GM19455 (cell line): Measurements from ENCODE around the gene CLP1.
"Not testable (repeated sequence)": the region's sequence is repeated elsewhere in the genome, so short reads cannot be mapped to it uniquely, and the experiment has no call there.

Experiments
- ATAC-seq: cut with Tn5 transposase; IDR thresholded peaks from one replicate; pipeline ENCODE4 v1.9.1; 2021; ENCODE audit not compliant: unreplicated experiment

Gene CLP1

DNA sequence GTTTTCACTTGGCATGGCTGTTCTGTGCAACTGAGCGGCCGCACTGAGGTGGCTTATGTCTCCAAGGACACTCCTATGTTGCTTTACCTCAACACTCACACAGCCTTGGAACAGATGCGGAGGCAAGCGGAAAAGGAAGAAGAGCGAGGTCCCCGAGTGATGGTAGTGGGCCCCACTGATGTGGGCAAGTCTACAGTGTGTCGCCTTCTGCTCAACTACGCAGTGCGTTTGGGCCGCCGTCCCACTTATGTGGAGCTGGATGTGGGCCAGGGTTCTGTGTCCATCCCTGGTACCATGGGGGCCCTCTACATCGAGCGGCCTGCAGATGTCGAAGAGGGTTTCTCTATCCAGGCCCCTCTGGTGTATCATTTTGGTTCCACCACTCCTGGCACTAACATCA lies 2.1 kb downstream of the CLP1 start:
- ATAC-seq = no peak

DNA sequence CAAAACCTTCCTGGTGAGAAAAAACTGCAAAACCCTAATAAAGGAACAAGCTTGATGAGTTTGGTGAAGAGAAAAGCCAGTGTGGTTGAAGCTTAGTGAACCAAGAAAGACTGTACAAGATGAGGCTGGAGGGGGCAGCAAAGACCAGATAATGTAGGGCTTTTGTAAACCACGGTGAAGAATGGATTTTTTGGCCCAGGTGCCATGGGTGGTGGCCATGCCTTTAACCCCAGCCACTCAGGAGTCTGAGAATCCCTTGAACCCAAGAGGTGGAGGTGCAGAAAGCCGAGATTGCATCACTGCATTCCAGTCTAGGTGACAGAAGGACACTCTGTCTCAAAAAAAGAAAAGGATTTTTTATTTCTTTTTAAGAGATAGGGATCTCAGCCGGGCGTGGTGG lies 5.3 kb downstream of the CLP1 start:
- ATAC-seq = no peak

DNA sequence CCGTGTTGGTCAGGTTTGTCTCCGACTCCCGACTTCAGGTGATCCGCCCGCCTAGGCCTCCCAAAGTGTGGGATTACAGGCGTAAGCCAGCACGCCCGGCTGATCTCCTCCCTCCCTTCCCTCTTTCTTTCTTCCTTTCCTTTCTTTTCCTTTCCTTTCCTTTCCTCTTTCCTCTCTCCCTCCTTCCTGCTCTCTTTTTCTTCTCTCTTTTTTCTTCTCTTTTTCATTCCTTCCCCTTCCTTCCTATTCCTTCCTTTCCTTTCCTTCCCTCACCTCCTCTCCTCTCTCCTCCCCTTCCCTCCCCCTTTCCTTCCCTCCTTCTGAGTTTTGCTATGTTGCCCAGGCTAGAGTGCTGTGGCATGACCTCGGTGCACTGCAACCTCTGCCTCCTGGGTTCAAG lies 6.4 kb downstream of the CLP1 start:
- ATAC-seq = no peak

DNA sequence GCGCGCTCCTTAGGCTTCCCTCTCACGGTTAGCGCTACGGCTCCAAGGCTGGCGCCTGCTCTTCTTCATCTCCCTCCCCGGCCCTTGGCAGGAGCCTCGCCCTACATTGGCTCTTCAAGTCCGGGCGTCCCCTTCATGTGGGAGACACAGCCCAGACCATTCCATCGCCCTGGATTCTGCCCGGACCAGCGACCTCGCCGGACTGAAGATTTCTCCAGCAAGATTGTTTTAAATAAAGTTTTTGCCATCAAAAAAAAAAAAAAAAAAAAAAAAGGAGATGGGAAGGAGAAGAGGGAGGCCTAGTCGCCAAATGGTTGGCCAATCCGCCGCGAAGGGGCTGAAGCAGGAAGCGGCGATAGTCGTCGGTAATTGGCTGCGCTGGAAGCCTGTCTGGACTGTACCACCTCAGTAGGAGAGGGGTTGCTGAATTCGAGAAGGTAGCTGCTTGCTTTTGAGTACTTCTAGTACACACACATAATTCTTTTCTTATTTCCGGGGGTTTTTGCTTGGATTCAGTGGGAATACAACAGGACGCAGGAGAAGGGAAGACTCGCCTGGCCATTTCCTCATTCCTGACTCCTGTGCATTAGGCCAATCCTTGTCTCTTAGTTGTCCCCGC lies 9.7 kb downstream of the CLP1 start:
- ATAC-seq = peak; percentile 69

DNA sequence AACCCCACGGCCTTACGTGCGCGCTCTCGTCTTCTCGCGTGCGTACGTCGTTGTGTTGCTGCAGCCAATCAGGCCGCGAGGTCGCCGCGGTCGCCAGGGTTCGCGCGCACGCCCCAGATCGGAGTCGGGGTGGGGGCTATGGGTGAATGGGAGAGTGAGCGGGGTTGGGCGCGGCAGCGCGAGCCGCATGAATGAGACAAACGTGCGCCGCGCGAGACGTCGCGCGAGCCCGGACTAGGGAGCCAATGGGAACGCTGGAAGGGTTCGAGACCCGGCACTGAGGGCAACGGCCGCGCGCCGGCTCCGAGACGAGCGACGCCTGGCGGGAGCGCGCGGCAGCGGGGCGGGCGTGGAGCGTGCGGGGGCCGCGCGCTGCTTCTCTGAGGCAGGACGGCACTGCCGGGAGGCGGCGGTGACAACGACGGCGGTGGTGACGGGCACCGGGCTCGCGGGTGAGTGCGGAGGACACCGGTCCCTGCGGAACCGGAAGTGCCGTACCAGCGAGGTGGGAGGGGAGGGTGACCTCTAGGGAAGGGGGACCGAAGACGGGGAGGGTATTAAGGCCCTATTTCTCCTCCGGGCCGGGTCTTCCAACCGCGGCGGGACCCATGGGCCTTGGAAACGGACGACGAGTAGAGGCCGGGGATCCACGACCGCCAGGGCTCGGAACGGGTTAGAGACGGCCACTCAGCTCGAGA lies 10.3 kb downstream of the CLP1 start, which contains the start of gene ZDHHC5:
TSS of gene ZDHHC5 (plus strand) at position 379 of the 698 bp plus-strand sequence. CDS start 4,977 bp downstream, outside the sequence.
- ATAC-seq = peak; percentile 84

DNA sequence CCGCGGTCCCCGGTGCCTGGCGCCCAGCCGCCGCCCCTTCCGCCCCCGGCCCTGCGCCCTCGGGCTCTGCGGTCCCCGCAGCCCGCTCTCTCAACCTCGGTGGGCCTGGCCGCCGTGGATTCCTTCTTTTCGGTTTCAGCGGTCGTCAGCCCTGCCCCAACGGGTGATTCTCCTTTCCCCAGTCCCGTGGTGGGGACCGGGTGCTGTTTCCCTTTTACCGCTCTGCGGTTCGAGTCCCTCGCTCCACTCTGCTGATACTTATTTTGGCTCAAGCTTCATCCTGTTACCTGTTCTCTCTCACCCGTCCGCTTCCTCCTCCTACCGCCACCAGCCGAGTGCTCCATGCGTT lies 10.8 kb downstream of the CLP1 start:
- ATAC-seq = peak; percentile 15

DNA sequence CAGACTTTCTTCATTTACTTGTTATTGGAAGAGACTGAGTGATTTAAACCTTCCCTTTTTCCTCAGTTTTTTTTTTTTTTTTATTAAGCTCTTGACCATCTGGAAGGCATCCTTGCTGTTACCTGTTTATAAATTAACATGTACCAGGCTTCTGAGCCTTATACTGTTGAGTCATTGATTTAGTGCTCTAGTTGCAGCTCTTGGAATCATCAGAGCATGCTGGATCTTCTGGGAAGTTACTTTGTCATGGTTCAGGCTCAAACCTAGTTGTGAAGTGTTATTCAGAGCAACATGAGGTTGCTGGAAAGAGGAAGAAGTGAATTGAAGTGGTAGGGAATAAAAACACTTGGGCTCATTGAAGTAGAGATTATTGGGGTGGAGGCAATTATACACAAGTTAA lies 16.7 kb downstream of the CLP1 start:
- ATAC-seq = no peak

DNA sequence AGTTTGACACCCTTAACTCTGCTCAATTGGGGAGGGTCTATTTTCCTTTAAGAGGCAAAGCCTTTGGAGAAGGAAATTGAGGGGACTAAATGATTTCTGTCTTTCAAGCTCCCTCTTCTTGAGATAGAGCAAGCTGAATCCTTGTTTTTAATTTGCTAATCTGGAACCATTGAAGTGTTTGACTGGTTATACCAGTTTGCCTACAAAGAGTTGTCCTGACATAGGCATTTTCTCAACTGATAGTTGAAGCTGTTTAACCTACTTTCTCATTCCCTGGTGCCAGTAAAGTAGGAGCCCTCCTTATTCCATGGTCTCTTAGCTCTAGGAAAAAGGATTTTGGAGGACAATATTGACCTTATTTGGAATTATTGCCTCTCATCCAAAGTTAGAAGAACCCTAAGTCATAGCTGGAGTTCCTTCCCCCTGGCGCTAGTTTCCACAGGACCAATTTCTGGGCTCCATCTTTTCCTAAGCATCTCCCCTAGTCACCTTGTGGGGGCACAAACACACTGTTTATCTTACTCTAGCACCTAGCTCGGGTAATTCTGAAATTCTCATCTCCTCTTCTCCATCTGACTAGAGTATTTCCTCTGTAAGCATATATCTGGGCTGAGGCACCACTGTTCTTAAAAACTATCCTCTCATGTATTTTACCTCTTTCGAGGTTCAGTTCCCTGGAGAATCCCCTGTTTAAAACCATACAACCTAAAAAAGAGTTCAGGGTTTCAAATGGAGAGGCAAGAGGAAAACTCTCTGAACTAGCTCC lies 17.8 kb downstream of the CLP1 start:
- ATAC-seq = no peak

DNA sequence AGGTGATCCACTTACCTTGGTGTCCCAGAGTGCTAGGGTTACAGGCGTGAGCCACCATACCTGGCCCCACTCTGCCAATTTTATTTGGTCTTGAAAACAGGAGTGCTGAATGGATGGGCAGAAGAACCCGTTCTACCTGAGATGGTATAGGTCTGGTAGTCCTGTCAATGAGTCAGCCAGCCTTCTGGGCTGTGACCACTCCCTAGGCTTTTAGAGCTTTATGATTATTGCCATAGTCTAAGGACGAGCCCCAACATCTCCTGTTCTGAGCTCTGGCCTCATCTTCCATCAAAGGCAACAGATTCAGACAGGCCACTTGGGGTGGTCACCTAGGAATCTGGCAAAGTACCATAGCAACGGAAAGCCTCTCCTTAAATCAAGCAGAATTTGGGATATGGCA lies 21.8 kb downstream of the CLP1 start:
- no peak for ATAC-seq

DNA sequence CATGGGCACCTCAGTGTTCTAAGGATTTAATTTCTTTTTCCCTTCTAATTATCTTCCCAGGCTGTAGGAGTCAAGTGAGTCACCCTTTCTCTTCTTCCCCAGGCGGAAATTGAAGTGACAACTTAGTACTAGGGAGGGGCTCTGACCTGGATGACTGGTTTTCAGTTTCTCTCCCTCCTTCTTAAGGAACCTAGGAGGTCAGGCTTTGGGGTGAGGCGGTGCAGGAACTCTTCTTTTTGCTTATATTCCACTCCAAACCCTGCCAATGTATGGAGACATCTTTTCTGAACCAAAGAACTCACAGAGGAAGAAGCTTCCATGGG lies 23.0 kb downstream of the CLP1 start:
- ATAC-seq = no peak

DNA sequence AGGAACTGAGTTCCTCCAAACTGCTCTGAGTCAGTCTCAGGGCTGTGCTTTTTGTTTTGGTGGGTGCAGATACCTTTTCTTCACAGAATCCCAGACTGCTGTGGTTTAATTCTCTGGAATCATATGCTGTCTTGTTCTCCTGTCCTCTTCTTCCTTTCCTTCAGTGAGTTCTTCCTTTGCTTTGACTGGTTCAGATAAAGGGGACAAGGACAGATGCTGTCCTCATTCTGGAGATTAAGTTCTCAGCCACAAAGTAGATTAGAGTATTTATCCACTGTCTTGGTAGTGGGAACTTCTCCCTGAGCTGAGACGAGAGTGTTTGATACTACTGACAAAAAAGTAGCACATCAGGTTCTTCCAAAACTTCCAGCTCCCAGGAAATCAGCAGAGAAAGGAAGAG lies 23.6 kb downstream of the CLP1 start:
- no peak for ATAC-seq

DNA sequence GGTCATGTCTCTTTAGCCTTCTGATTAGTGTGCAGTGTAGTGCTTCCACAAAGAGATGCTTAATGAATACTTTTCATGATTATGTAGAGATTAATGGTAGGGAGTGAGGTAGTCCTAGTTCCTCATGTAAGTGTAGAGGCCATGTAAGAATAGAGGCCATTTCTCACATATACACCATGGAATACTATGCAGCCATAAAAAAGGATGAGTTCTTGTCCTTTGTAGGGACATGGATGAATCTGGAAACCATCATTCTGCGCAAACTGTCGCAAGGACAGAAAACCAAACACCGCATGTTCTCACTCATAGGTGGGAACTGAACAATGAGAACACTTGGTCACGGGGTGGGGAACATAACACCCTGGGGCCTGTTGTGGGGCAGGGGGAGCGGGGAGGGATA lies 32.9 kb downstream of the CLP1 start:
- not testable (repeated sequence) for ATAC-seq

DNA sequence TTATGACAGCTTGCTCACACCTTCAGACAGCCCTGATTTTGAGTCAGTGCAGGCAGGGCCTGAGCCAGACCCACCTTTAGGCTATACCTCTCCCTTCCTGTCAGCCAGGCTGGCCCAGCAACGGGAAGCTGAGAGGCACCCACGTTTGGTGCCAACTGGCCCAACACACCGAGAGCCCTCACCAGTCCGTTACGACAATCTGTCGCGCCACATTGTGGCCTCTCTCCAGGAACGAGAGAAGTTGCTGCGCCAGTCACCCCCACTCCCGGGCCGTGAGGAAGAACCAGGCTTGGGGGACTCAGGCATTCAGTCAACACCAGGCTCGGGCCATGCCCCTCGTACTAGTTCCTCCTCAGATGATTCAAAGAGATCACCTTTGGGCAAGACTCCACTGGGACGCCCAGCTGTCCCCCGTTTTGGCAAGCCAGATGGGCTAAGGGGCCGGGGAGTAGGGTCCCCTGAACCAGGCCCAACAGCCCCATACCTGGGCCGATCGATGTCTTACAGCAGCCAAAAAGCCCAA lies 41.3 kb downstream of the CLP1 start:
- ATAC-seq = no peak

DNA sequence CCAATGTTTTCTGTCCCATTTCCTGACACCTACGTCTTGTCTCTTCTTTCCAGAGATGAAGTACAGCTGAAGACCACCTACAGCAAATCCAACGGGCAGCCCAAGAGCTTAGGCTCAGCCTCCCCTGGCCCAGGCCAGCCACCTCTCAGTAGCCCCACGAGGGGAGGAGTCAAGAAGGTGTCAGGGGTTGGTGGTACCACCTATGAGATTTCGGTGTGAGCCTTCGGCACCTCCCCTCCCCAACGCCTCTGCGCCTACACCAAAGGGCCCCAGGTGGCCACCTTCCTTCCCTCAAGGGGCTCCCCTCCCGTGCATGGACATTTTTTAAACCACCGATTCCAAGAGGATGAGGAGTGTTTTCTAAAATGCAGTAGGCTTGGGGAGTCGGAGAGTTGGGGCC lies 42.3 kb downstream of the CLP1 start:
- no peak for ATAC-seq

DNA sequence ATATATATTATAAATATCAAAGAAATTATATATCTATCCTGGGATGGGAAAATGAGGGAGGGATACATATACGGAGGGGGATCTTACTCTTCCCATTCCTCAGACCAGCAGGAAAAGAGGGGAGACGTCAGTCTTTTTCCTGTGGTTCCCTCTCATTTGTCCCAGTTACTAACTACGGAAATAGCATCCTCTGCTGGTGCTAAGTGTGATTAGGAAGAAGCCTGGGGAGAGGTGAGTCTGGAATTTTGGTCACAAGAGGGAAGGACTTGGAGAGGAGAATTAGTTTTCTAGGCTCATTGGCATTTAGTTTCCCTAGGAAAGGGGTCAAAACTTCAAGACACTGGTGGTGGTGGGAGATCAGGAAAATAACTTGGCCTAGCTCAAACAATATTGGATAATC lies 42.9 kb downstream of the CLP1 start:
- no peak for ATAC-seq

DNA sequence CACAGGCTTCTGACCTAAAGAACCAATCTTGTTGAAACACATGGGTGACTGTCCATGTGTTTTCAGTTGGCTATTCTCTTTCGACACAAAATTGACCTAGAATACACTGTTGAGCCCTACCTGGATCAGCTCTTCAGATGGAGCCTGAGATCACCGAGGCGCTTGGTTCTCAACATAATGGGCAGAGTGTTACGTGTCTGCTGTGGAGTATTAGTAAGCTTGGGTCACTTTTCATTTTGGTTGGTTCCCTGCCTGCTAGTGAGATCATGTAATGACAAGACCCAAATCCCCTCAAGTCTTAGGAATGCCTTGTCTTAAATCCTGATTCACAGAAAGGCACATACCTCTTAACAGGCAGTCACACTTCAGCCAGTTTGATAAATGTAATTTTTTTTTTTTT lies 45.8 kb downstream of the CLP1 start:
- ATAC-seq = no peak

DNA sequence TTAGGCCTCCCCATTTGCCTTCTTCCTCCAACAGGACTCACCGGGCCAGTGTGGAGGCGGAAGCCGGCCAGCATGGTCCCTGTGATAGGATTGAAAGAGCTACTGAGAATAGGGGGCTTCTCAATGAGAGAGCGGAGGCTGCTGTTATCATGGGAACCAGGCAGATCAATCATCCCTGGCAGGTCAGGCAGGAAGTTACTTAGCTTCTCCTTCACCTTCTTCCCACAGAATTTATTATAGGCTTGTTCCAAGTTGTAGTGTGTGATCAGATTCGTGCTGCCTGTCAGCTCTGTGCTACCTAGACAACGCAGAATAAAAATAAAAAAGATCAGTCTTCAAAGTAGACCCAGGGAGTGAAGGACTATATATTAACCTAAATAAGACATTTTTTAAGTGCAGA lies 47.4 kb downstream of the CLP1 start:
- no peak for ATAC-seq

DNA sequence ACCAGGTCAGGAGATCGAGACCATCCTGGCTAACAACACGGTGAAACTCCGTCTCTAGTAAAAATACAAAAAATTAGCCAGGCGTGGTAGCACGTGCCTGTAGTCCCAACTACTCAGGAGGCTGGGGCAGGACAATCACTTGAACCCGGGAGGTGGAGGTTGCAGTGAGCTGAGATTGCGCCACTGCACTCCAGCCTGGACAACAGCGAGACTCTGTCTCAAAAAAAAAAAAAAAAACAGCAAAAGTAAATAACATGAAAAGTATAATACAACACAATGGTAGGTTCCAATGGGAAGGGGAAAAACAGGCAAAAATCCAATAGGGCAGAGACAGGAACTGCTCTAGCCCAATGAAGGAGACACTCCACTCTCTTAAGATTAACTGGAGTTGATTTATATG lies 47.9 kb downstream of the CLP1 start:
- not testable (repeated sequence) for ATAC-seq

DNA sequence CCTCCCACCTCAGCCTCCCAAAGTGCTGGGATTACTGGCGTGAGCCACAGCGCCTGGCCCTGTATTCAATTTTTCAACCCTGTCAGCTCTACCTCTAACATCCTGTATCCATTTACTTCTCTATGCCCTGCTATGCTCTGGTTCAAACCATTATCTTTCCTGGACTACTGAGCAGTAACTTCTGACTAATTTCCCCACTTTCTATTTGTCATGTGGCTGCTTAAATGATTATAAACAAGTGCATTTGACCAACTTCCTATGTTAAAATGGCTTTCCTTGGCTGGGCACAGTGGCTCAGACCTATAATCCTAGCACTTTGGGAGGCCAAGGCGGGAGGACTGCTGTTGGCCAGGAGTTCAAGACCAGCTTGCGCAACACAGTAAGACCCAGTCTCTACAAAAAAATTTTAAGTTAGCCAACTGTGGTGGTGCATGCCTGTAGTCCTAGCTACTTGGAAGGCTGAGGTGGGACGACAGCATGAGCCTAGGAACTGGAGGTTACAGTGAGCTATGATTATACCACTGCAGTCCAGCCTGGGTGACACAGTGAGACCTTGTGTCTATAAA lies 52.3 kb downstream of the CLP1 start:
- ATAC-seq = no peak
